ENCODE measurements around the gene DIP2C. TPM values are rescaled to one million over a fixed set of nuclear protein-coding genes. Genes with fewer than 3 reads are reported as not detected.

DIP2C gene
- polyA plus RNA-seq, 1 donor = 21.6 TPM

DNA sequence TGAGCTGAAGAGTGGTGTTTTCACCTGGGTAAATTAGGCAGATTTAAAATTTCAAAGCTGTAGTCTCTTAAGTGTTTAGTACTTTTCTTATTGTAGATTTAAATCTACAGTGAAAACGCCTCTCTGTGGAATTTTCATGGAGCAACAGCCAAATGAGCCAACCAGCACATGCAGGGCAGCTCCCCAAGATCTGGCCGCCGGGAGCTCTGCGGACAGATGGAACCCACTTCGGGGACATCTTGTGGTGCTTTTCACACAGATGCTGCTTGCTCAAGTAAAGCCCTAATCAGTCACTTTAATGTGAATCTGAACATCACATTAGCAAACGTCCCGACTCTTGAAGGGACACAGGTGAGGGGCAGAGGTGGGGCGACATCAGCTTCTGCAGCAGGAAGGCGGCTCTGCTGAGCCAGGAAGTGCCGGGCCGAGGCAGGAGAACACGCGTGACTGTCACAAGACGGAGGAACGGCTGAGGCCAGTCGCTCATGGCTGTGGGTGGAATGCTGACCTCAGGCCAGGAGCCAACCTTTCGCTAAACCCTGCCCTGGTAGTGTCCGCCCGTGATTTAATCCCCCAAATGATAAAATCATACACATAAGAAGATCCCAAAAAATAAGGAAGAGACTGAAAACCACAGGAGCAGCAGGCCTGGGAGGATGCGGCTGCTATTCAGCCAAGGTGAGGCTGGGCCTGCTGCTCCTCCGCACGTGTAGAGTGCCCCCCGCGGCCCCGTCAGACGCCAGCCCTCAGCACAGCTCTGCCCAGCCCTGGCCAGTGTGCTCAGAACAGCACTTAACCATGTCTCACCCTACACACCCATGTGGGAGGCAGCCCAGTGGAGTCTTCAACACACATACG lies 297.4 kb downstream of the DIP2C start:
- no peak for DNase-seq

DNA sequence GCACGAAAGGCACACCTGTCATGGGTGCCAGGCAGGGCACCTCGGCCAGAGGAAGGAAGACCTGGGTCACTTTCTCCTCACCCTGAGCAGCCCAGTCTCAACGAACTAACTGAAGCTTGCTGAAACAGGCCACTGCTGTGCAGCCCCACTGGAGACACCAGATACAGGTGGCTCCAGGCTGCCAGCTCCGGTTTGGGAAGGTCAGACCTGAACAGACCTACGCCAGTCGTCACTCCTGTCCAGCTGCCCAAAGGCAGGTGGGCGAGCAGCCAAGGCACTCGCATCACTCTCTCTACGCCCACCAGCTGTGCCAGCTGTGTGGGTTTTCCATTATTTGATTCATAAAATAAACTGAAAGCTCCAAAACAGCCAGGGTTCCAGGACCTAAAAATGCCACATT lies 298.2 kb downstream of the DIP2C start:
- no peak for DNase-seq

DNA sequence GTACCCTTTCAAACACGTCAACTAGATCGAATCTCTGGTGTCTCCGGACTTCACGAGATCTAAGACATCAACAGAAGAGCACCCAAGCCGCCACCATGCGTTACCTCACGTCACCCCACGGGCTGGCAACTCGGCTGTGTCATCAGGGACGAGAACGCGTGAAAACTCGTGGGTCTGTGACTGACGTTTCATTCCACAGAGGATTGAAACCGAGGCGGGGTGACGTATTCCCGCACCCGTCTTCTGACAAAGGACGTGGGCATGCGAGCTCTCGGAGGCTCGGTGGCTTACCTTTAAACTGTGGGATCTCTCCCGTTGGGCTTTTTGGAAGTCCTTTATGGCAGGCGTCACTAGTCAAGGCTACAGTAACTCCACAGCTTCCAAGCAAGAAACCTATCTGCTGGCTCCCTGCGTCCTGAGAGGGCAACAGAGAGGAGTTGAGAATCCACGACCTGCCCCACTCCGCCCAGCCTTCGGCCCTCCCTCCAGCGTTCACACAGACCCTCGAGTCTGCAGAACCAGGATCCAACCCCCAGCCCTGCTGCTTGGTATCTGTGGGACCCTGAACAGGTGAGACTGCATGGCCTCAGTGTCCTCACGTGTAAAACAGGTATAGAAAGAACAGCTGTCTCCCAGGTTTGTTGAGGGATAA lies 298.9 kb downstream of the DIP2C start:
- no peak for DNase-seq

DNA sequence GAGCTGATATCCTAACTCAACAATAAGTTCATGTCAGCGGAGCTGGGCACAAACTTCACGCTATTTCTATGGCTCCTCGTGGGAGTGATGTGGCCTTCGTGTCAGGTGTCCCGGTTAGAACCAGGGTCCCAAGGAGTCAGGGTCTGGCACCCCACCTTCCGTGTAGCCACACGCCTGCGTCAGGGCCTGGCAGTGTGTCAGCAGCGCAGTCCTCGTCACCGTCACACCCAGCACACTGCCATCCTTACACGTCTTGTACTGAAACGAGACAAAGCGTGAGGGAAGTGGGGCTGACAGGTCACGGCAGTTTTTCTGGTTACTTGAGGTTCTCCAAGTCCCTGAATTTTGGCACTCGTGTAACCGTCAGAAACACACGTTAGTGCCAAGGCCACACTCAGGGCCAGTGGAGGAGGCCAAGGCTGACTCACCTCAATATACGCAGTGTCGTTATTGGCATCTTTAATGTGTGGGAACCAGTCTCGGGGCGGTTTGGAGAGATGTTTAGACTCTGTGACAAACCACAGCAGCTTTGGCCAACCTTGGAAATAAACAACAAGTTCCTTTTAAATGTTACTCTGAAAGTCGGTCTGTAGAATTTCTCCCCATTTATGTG lies 299.5 kb downstream of the DIP2C start:
- no peak for DNase-seq

DNA sequence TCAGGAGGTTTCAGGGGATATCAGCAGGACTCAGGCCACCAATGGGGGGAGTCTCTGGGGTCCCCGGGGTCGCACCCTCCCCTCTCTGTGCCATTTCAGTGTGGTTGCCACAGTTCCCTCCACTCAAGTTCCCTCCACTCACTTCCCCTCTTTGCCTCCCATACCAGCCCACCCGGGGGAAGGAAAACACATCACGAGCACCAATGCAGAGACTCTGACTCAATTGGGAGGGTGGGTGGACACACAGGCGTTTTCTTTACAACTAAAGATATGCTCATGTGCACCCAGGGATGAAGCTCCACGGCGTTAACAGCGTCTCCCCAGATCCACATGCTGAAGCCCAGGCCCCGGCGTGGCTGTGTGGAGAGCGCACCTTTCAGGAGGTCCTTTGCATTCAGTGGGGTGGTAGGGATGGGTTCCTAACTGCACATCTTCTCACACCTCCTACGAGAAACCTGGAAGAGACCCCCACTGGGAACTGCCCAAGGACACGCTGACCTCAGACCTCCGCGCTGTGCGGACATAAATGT lies 300.1 kb downstream of the DIP2C start:
- DNase-seq = no peak

DNA sequence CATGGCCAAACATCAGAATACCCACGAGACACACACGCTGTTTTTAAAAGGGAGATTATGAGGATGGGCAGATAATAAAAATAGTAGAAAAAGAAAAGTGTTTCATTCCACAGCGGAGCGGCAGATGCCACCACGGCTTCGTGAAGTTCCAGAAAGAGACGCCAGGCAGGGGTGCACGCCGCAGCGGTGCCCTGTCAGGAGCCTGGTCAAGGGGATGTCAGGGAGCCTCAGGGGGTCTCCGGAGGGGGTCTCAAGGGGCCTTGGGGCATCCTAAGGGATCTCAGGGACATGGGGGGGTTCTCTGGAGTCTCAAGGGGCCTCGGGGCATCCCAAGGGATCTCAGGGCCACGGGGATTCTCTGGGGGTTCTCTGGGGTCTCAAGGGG lies 300.8 kb downstream of the DIP2C start:
- DNase-seq = no peak

DNA sequence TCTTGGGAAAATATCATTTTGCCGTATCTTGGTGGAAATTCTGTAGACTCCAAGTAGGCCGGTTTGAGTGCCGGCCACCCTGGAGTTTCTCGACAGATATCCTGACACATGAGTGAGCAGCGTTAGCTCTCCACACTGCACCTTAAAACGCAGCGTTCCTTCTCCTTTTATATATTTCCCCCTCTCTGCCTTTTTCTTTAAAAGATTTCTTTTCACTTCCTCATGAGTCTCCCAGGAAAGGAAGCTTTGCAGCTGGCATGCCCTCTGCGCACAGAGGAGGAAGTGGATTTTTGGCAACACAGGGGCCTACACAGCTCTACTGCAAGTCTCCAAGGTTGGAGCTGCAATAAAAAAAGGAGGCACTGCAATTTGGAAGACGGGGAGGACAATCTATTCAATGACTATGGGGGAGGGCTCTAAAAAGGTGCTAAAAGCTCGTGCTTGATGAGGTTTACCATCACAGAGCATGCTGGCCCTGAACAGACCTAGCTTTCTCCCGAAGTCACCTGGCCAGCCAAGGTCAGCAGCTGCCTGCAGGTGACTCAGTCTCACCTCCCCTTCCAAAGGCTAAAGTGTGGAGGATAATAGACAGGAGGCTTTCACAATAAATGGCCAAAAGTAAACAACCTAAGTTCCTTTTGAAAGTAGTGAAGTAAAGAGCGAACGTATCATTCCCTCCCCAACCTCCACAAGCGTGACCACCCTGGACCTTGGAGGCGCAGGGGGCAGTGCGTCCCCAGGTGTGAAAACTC lies 301.4 kb downstream of the DIP2C start:
- no peak for DNase-seq

DNA sequence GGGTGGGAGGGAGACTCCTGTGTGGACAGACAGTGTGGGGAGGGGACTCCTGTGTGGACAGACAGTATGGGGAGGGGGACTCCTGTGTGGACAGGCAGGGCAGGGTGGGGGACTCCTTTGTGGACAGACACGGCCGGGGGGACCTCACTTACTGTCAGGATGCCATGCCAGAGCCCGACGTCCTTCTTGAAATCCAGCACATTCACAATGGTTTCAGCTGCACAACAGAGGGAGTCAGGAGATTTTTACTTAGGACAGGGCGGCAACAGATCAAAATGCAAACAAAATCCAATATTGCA lies 301.9 kb downstream of the DIP2C start:
- DNase-seq = no peak

DNA sequence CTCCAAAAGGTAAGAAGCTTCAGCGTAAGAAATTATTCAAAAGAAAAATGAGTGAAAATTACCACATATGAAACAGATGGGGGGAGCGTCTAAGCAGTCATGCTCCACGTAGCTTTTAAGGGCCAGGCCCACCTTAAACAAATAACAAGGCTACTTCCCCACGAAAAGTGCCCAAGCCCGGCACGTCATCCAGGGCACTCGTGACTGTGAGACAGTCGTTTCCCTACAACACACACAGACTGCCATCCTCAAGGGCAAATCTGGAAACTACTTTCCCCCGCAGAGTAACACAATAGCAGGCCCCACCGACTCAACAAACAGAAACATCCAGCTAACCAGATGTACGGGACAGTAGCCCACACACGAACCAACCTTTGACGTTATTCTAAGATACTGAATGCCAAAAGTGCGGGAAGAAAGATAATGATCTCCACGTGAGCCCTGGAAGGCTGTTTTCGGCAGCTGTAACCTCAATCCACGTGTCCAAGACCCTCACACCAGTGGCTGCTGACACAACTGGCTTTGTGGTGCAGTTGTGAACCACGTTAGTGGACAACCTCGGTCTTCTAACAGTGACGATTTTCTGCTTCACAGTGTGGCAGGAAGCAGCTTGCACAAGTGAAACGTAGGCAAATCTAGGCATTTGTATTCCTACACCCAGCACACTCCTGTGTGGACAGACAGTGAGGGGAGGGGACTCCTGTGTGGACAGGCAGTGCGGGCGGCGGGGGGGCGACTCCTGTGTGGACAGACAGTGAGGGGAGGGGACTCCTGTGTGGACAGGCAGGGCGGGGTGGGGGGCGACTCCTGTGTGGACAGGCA lies 302.5 kb downstream of the DIP2C start:
- DNase-seq = no peak

DNA sequence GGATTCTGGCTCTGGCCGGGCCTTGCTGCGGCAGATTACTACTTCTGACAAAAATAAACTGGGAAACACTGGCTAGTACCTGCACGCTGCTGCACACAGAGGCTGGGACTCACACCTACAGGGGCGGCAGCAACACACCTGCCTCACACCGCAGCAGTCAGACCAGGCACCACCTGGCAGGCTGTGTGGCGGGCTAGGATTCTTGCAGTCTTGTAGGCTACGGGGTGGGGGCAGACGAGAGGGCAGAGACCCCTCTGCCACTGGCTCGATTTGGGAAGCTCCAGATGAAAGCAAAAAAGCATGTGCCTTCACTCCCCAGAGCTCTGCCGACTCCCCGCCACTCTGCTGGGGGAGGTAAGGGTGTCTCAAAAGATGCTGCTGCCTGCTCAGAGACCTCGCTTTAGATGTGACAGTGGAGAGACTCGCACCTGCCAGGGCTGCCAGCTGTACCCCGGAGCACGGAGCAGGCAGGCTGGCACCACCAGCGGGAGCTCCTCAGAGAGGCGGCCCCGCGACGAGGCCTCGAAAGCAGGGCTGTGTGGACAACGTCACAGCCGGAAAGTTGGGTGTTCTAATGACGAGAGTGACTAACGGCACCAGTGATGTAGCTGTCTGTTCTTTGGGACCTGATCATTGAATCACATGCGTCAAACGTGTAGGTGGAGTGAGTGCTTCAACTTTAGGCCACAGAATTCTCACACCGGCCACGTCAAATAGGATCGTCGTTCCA lies 303.7 kb downstream of the DIP2C start:
- DNase-seq = no peak

DNA sequence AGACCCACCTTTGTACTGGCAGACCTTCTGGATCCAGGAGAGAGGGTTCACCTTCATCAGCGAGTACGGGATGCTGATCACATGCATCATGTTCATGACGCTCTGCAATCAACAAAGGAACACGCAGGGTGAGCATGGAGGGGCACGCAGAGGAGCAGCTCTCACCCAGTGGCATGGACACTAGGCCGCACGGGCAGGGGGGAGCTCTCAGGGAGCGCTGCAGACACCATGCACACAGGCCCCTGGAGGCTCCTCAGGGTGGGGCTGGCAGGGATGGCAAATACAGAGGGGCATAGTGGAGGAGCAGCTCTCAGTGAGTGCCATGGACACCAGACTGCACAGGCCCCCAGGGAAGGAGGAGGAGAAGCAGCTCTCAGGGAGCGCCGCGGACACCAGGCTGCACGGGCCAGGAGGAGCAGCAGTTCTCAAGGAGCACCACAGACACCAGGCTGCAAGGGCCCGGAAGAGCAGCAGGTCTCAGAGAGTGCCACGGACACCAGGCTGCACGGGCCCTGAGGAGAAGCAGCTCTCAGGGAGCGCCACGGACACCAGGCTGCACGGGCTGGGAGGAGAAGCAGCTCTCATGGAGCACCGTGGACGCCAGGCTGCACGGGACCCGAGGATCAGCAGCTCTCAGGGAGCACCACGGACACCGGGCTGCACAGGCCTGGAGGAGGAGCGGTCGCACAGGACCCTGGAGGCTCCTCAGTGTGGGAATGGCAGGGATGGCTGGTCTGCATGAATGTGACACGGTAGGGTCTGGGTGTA lies 304.7 kb downstream of the DIP2C start:
- DNase-seq = no peak

DNA sequence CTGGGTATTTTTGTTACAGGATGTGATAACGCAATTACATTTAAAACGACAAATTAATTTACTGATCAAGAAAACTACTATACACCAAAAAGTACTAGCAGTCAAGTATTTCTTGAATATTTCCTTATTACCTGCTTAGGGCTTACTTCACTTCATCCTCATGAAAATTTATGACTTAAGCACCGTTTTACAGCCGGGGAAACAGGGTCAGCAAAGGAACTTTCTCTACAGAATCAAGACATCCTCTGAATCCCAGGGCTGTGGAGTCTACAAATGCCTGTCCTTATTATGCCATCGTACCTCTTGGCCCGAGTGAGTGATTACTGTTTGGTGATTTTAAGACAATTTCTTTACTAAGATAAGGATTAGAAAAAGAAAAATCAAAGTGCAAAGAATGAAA lies 305.9 kb downstream of the DIP2C start:
- DNase-seq = no peak

DNA sequence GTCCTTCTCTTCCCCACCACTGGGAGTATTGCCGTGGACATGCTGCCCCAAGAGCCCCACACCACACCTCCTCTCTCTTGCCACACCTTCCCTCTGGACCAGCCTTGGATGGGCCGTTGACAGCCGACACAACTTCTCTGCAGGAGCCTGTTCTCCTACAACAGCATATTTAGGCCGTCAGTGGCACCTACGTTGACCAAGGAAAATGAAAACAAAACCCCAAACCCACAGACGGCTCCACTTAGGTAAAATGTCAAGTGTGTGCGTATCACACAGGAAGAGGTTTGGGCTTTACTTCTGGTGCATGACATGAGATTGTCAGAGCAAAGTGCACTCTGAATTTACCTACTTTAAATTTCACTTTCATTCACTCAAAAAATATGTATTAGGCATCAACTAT lies 307.7 kb downstream of the DIP2C start:
- no peak for DNase-seq

DNA sequence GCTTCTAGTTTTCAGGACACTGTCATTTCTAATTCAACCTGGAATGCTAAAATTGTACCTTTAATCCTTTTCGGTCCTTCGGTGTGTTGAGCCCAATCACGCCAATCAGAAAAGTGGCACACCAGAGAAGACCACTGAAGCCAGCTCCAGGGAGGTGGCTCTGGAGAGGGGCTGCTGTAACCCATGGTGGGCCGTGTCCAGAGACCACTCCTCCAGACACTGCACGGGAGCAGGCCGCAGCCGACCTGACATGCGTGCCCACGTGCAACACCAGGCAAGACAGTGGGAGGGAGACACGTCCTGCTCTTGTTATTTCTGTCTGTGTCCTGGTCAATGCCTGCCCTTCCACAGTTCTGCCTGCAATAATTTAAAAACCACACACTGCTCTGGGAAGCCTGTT lies 308.1 kb downstream of the DIP2C start:
- DNase-seq = no peak

DNA sequence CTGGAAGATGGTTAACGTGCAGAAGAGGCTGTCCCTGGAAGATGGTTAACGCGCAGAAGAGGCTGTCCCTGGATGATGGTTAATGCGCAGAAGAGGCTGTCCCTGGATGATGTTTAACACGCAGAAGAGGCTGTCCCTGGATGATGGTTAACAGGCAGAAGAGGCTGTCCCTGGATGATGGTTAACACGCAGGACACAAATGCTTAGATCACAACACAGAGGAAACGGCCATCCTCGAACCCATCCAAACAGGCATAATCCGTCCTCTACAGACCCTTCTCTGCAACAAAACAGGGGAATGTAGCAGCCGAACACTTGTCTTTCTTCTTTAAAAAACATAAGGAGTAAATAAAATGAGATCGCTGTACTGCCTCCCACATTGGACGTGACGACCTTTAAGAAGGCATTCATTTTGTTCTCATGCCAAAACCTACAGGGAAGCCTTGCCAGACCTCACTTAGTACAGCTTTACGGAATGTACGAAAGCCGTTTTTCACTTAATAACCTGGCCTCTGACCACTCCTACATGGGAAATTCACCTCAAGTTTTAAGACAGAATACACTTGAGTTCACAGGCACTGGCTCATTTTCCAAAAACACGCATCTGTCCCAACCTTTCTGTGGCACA lies 309.0 kb downstream of the DIP2C start:
- DNase-seq = no peak

DNA sequence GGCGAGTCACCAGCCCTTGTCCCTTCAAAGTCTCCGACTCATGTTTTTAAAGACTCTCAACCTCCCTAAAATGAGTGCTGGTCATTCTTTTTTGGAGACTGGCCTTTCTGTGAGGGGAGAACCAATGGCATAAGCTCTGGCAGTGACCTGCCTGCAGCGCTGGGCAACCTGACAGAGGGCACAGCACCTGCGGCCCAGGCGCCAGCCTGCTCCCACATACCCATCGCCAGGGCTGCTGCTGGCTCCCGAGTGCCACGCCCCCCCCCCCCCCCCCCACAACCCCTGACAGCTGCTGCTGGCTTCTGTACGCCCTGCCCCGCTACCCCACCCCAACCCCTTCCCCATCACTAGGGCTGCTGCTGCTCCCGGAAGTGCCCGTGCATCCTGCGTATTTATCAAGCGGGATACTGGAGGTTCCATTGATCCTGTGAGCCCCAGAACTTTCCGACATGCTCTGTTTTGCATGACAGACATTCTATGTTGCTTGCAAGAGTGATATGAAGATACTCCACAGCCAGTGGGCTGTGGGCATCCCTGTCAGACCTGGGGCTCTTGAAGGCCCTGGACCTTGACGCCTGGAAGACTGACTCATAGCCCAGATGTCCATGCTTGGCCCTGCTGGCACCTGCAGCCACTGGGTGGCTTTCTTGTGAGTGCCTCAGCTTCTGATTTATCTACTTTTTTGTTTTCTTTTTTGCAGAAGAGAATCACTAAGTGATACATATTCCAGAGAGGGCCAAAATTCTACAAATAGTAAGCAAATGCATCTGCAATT lies 310.4 kb downstream of the DIP2C start:
- no peak for DNase-seq

DNA sequence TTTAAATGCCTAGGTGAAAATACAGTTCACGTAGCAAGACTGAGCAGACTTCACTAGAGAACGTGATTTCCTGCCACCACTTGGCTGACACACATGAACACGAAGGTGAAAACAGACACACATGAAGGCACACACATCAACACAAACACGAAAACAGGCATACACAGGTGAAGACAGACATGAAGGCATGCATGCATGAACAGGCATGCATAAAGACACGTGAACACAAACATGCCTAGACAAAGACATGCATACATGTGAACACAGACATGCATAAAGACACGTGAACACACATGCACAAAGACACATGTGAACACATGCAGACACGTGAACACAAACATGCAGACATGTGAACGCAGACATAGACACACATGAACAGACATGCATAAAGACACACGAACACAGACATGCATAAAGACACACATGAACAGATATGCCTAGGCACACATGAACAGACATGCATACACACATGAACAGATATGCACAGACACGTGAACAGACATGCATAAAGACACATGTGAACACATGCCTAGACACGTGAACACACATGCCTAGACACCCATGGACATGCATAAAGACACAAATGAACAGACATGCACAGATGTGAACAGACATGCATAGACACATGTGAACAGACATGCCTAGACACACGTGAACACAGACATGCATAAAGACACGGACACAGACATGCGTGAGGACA lies 311.1 kb downstream of the DIP2C start:
- no peak for DNase-seq

DNA sequence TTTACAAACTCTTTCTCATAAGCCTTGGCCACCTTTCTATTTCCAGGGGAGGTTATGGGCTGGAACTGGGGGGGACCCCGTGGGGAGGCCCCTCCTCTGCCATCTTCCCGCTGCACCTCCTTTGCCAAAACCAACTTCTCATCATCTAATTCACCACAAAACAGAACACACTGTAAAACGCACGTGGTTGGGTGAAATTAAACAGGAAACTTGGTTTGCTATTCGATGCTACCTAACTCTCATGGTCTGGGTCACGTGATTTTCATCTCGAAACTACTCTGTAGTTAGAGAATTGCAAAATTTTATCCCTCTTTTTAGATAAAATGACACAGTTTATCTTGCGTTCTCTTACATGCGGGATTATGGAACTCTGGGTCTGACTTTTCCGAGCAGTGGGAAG lies 312.2 kb downstream of the DIP2C start:
- no peak for DNase-seq
